HepG2 (cell line): ENCODE results near the gene BCL6. TPM values are rescaled to one million over a fixed set of nuclear protein-coding genes. Genes with fewer than 3 reads are reported as not detected.

Experiments used
- ATAC-seq: fragments of 200-7000 bp; cut with Tn5 transposase; 3 replicates; pipeline ENCODE4 v1.9.1; 2020; ENCODE audit warnings: mild to moderate bottlenecking, moderate library complexity
- BruUV-seq: library from RNA; stranded (reverse); fragments of 400-500 nt; replicated peaks from 2 replicates; lab custom pipeline; 2021; lab: Mats Ljungman, UMichigan
- CTCF ChIA-PET: fragments of 300-600 bp; formaldehyde crosslinking; extraction: SDS; loops from one replicate; lab custom pipeline; 2021; ENCODE audit warnings: low total read pairs, inconsistent platforms, low intra/inter-chr PET ratio; lab: Yijun Ruan, JAX
- POLR2A ChIA-PET: fragments of 350-600 bp; sonication (Branson Sonifier 250); formaldehyde crosslinking; loops from one replicate; lab custom pipeline; 2020; ENCODE audit warnings: antibody characterized with exemption, inconsistent platforms; lab: Yijun Ruan, JAX
- DNase-seq: peaks from one replicate; pipeline ENCODE4 v3.0.0-alpha.2; 2015; ENCODE audit warnings: low spot score
- FAIRE-seq: peaks from 3 replicates; lab custom pipeline; 2011; peaks lifted over from hg19 to GRCh38; lab: Jason Lieb, UNC
- H2AFZ ChIP-seq: one replicate; pipeline ENCODE4 v1.6.1; 2011; ENCODE audit warnings: low read length, inconsistent platforms
- H3K27ac ChIP-seq: fragments of 300-600 bp; 3 replicates; pipeline ENCODE4 v1.8.0; 2011; ENCODE audit warnings: mixed run types, mild to moderate bottlenecking, mixed read lengths, low read length, inconsistent platforms; ENCODE audit not compliant: insufficient read depth; ENCODE audit errors: extremely low read length
- H3K27me3 ChIP-seq, 2 experiments: fragments of 200-600 bp in 1 of 2; 2 replicates in 1 of 2; 3 replicates in 1 of 2; pipeline versions ENCODE4 v1.6.0 to v1.8.0; 2011; ENCODE audit warnings: low read length in 2 of 2, mild to moderate bottlenecking in 2 of 2, moderate library complexity in 2 of 2, inconsistent platforms in 1 of 2; ENCODE audit not compliant: insufficient read depth in 2 of 2, control insufficient read depth in 1 of 2
- H3K36me3 ChIP-seq, 2 experiments: fragments of 200-600 bp in 1 of 2; replicated peaks in 1 of 2; 2 replicates in 1 of 2; 3 replicates in 1 of 2; pipeline versions ENCODE4 v1.5.1 to v1.8.0; 2011; ENCODE audit warnings: low read length in 2 of 2, inconsistent platforms in 1 of 2; ENCODE audit not compliant: insufficient read depth in 2 of 2, control insufficient read depth in 1 of 2
- H3K4me1 ChIP-seq: 2 replicates; pipeline ENCODE4 v1.5.1; 2012; ENCODE audit warnings: low read length, inconsistent platforms; ENCODE audit not compliant: insufficient read depth
- H3K4me2 ChIP-seq: 2 replicates; pipeline ENCODE4 v1.6.0; 2011; ENCODE audit warnings: low read depth, low read length, inconsistent platforms
- H3K4me3 ChIP-seq, 3 experiments: fragments of 200-600 bp in 1 of 3; sonication (generic), shearing (Covaris generic) in 1 of 3; replicated peaks in 1 of 3; 2 replicates each; pipeline ENCODE4 v1.5.1; 2011 to 2016; ENCODE audit warnings: low read length in 3 of 3, inconsistent platforms in 2 of 3, low read depth in 2 of 3, mild to moderate bottlenecking in 2 of 3, control low read depth in 1 of 3, mixed read lengths in 1 of 3; ENCODE audit not compliant: insufficient read depth in 1 of 3
- H3K79me2 ChIP-seq: one replicate; pipeline ENCODE4 v1.6.1; 2011; ENCODE audit warnings: low read length, inconsistent platforms; ENCODE audit not compliant: insufficient read depth
- H3K9ac ChIP-seq: 2 replicates; pipeline ENCODE4 v1.6.0; 2011; ENCODE audit warnings: mild to moderate bottlenecking, low read depth, low read length, inconsistent platforms; ENCODE audit not compliant: insufficient read depth
- H3K9me3 ChIP-seq: 2 replicates; pipeline ENCODE4 v1.5.1; 2012; ENCODE audit warnings: mild to moderate bottlenecking, low read length
- H4K20me1 ChIP-seq: 2 replicates; pipeline ENCODE4 v1.6.0; 2011; ENCODE audit warnings: inconsistent platforms, mild to moderate bottlenecking, low read length, moderate library complexity; ENCODE audit not compliant: insufficient read depth
- GABPB1 ChIP-seq: IDR thresholded peaks from 2 replicates; pipeline ENCODE4 v1.6.1; 2016; ENCODE audit warnings: mild to moderate bottlenecking, missing genetic modification reagents, moderate library complexity, missing compliant biosample characterization
- HNRNPL ChIP-seq: fragments of 200-400 bp; formaldehyde crosslinking; IDR thresholded peaks from 2 replicates; pipeline ENCODE4 v1.6.1; 2017; ENCODE audit warnings: mild to moderate bottlenecking, low read depth, low read length
- KAT7 ChIP-seq: IDR thresholded peaks from 2 replicates; pipeline ENCODE4 v1.6.1; 2018; ENCODE audit warnings: borderline replicate concordance, missing compliant biosample characterization
- ZNF121 ChIP-seq: sonication (generic); formaldehyde crosslinking; IDR thresholded peaks from 2 replicates; pipeline ENCODE4 v1.5.0; 2020; ENCODE audit warnings: mild to moderate bottlenecking, missing genetic modification reagents
- ZNF781 ChIP-seq: sonication (generic); formaldehyde crosslinking; IDR thresholded peaks from 2 replicates; pipeline ENCODE4 v1.5.1; 2020; ENCODE audit warnings: borderline replicate concordance, mild to moderate bottlenecking, missing genetic modification reagents; ENCODE audit errors: not compliant biosample characterization
- ZNF83 ChIP-seq: sonication (generic); formaldehyde crosslinking; IDR thresholded peaks from 2 replicates; pipeline ENCODE4 v1.4.0; 2020; ENCODE audit warnings: missing genetic modification reagents, mild to moderate bottlenecking, borderline replicate concordance
- WGBS: methylation state at CpG from one replicate; pipeline ENCODE4 v1.1.6; 2017; ENCODE audit warnings: low lambda C conversion rate; 5-methylcytosine and 5-hydroxymethylcytosine counted together
- in situ Hi-C: cut with HindIII; loops from 2 replicates; pipeline ENCODE4 v1.10.0; 2017; ENCODE audit warnings: low pct_unique_long_range_greater_than_20kb; ENCODE audit not compliant: extremely low pct_ligation_motif_present
- intact Hi-C: fragments of 100-400 bp; cut with micrococcal nuclease; formaldehyde crosslinking; loops from one replicate; pipeline ENCODE4 v1.10.0; 2022; ENCODE audit not compliant: unreplicated experiment
- polyA plus RNA-seq, 8 experiments: library from polyadenylated mRNA; depleted of rRNA in 3 of 8; stranded (reverse) in 7 of 8; unstranded in 1 of 8; fragments of >200 nt; fragmentation: Illumina TruSeq in 4 of 8; extraction: Trizol in 4 of 8; gene quantifications; 2 replicates each; pipeline versions ENCODE4 v1.2.1 to v1.2.3, GENCODE V29; 2011 to 2016; ENCODE audit warnings: low read depth in 4 of 8, missing spikeins in 1 of 8, mixed read lengths in 1 of 8; ENCODE audit not compliant: insufficient read depth in 1 of 8
- total RNA-seq, 5 experiments: library from RNA; depleted of rRNA; stranded (reverse); fragments of >200 nt; fragmentation: Illumina TruSeq; extraction: Trizol; gene quantifications; 2 replicates each; pipeline ENCODE4 v1.2.3, GENCODE V29; 2016; ENCODE audit warnings: low read depth in 1 of 5

Gene BCL6
- total and polyA plus RNA-seq, 2 of the 13 experiments (the other 11 are each of a cell fraction or from before 2014, with no cell fraction given): 21.2 to 53.7 TPM

DNA sequence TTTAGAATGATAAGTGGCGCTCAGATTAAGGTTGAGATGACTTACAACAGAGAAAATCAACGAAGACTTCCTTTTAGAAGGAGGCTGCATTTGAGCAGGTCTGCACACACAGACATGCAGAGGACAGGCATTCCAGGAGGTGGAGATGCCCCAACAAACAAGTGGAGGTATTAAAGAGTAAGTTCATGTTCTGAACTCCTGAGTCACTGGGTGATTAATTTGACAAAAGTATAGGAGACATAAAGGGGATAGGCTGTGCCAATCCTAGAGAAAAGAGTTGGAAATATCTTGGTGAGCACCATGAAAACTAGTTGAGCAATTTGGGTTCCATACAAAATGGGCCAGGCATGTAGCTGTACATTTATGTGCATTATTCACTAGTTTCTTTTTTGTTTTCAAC lies 33.5 kb upstream of the BCL6 start:
- DNase-seq: no peak
- H3K27ac ChIP-seq: no peak overlapping the region
- BruUV-seq: no TSS peak
- H3K9ac ChIP-seq: no peak overlapping the region
- no peaks in the 10 kb centered on the region for H3K9me3 ChIP-seq
- WGBS: 35% methylated on average over 2 of the region's 2 CpGs
- no peak for FAIRE-seq
- H3K36me3 ChIP-seq: no peaks in the 10 kb centered on the region
- H2AFZ ChIP-seq: no peak overlapping the region
- intact Hi-C loops (no loop called here), in situ Hi-C loops (no loop called here)
- no peaks in the 10 kb centered on the region for H3K27me3 ChIP-seq
- H3K4me3 ChIP-seq: no peak overlapping the region
- no peaks in the 10 kb centered on the region for H3K79me2 ChIP-seq
- ChIA-PET POLR2A (no interaction called here), CTCF (no interaction called here)
- no peak overlapping the region for H3K4me2 ChIP-seq
- H3K4me1 ChIP-seq: peaks cover 25% of the 10 kb centered on the region
- ATAC-seq: no peak
- TF ChIP-seq ZNF121 (CRISPR knock-in tag) (no peak), KAT7 (no peak), ZNF781 (CRISPR knock-in tag) (no peak), GABPB1 (no peak)
- no peaks in the 10 kb centered on the region for H4K20me1 ChIP-seq

DNA sequence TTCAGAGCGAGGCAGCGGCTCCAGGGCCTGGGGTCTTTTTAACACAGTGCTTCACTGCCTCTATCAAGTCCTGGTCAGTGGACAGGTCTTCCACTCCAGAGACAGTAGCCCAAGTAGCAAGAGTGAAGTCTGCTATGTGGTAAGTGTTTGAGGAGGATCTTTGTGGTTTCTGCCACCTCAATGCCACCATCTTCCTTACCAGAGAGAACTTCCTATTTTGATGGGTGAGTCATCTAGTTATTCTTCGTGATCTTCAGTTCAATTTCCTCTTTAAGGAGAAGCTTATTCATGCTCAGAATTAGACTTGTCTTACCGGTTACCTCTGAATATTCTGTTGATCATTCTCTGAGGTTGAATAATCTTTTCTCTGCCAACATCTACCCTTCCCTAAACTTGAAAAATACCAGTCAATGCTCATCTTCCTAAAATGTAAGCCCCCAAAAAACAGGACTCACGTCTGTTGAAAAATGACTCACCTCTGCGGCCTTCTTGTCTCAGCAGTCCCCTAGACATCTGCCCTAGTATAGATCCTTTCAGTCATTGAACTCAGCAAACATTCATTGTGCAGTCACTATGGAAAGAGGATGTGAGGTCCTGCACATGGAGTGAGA lies 32.2 kb upstream of the BCL6 start:
- in situ Hi-C loops (no loop called here), intact Hi-C loops (no loop called here)
- no TSS peak for BruUV-seq
- WGBS: 44% methylated on average over 6 of the region's 6 CpGs
- CTCF ChIA-PET: no interaction called here
- Histone ChIP-seq H2AFZ (no peak overlapping the region), H3K4me1 (peaks cover 25% of the 10 kb centered on the region), H3K4me3 (no peak overlapping the region), H3K9ac (no peak overlapping the region), H3K4me2 (no peak overlapping the region), H3K79me2 (no peaks in the 10 kb centered on the region), H4K20me1 (no peaks in the 10 kb centered on the region), H3K36me3 (no peaks in the 10 kb centered on the region), H3K9me3 (no peaks in the 10 kb centered on the region), H3K27ac (no peak overlapping the region), H3K27me3 (no peaks in the 10 kb centered on the region)
- DNase-seq (no peak), ATAC-seq (no peak), FAIRE-seq (no peak)
- no peak for TF ChIP-seq HNRNPL
- TF ChIP-seq ZNF83 (CRISPR knock-in tag): no peak
- POLR2A ChIA-PET: no interaction called here
